ENCODE data around the gene GALNT17.

GRCh38 chr7:71548746-71549145, 416.8 kb downstream of the GALNT17 start:
- no peak for TF ChIP-seq REST (IDR thresholded peaks at IDR 0.05; ENCODE audit: borderline replicate concordance)
- no peak for TF ChIP-seq CTCF (IDR thresholded peaks at IDR 0.05; ENCODE audit: poor library complexity, severe bottlenecking)
- TF ChIP-seq EP300 (conservative IDR thresholded peaks at IDR 0.05; ENCODE audit: poor library complexity, severe bottlenecking), result no peak
- no peak for TF ChIP-seq POLR2AphosphoS5 (IDR thresholded peaks at IDR 0.05)
- no peak for TF ChIP-seq EZH2 (IDR thresholded peaks at IDR 0.05; ENCODE audit: borderline replicate concordance, insufficient read depth, low read length, poor library complexity, severe bottlenecking)
- TF ChIP-seq MXI1 (conservative IDR thresholded peaks at IDR 0.05; ENCODE audit: poor library complexity, severe bottlenecking), result no peak

All from neural cell (in vitro differentiated cells).